ENCODE data around the gene DPY19L3.
"Not testable (repeated sequence)": the region's sequence is repeated elsewhere in the genome, so short reads cannot be mapped to it uniquely, and the experiment has no call there.

DPY19L3 gene

GRCh38 chr19:32447534-32447933 lies 42.0 kb downstream of the DPY19L3 start:
- DNase-seq, result not testable (repeated sequence)

GRCh38 chr19:32448026-32448425 lies 42.5 kb downstream of the DPY19L3 start:
- DNase-seq, result no peak

GRCh38 chr19:32450217-32450616 lies 44.6 kb downstream of the DPY19L3 start:
- no peak for DNase-seq

GRCh38 chr19:32453736-32454135 lies 48.2 kb downstream of the DPY19L3 start:
- no peak for DNase-seq

GRCh38 chr19:32456406-32456805 lies 50.8 kb downstream of the DPY19L3 start:
- no peak for DNase-seq

- no peak for DNase-seq
Measured at GRCh38 chr19:32457571-32458158, 52.1 kb downstream of the DPY19L3 start.

GRCh38 chr19:32458500-32459123 lies 53.0 kb downstream of the DPY19L3 start:
- no peak for DNase-seq

- no peak for DNase-seq
Measured at GRCh38 chr19:32459204-32459865, 53.8 kb downstream of the DPY19L3 start.

GRCh38 chr19:32460476-32460875 lies 54.9 kb downstream of the DPY19L3 start:
- DNase-seq, result no peak

GRCh38 chr19:32464279-32464678 lies 58.7 kb downstream of the DPY19L3 start:
- DNase-seq, result peak in 1 of 2 experiments; percentile 52

- DNase-seq, result no peak
Measured at GRCh38 chr19:32465176-32465575, 59.6 kb downstream of the DPY19L3 start.

GRCh38 chr19:32469795-32470194 lies 64.2 kb downstream of the DPY19L3 start:
- no peak for DNase-seq

- no peak for DNase-seq
Measured at GRCh38 chr19:32471095-32471494, 65.5 kb downstream of the DPY19L3 start.

GRCh38 chr19:32471811-32472210 lies 66.2 kb downstream of the DPY19L3 start:
- DNase-seq, result no peak

- DNase-seq, result no peak
Measured at GRCh38 chr19:32475141-32476031, 69.8 kb downstream of the DPY19L3 start.

GRCh38 chr19:32476032-32476350 lies 70.4 kb downstream of the DPY19L3 start:
- no peak for DNase-seq

GRCh38 chr19:32480321-32480720 lies 74.8 kb downstream of the DPY19L3 start:
- no peak for DNase-seq

- no peak for DNase-seq
Measured at GRCh38 chr19:32483574-32483973, 78.0 kb downstream of the DPY19L3 start.

GRCh38 chr19:32489971-32490370 lies 84.4 kb downstream of the DPY19L3 start:
- no peak for DNase-seq

GRCh38 chr19:32497391-32497790 lies 91.8 kb downstream of the DPY19L3 start:
- no peak for DNase-seq

- DNase-seq, result no peak
Measured at GRCh38 chr19:32498648-32499200, 93.2 kb downstream of the DPY19L3 start.

GRCh38 chr19:32512498-32512897 lies 106.9 kb downstream of the DPY19L3 start:
- DNase-seq, result not testable (repeated sequence)

GRCh38 chr19:32519023-32519422 lies 113.5 kb downstream of the DPY19L3 start:
- no peak for DNase-seq

All from NCI-H526 (cell line).